ENCODE results near the gene TLX2. TPM values are rescaled to one million over a fixed set of nuclear protein-coding genes. Genes with fewer than 3 reads are reported as not detected.

TLX2 gene
- total and polyA plus RNA-seq, 2 of the 13 experiments (the other 11 are each of a cell fraction or from before 2014, with no cell fraction given): 0.05 to 0.20 TPM

DNA sequence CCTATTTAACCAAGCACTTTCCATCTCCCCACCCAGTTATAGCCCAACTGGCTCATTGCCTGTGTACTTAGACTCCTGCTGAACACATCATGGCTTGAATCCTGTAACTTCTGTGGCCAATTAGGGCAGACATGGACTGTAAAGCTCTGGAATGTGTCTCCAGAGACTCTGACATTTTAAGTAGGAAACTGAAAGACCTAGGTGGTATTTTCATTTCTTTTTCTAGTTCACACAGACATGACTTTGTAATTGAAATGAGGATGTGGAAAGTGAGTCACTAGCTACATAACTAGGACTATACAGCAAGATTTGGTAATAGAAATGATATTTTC, 52.5 kb downstream of the TLX2 start (continued):
- TF ChIP-seq, protein P1, sequence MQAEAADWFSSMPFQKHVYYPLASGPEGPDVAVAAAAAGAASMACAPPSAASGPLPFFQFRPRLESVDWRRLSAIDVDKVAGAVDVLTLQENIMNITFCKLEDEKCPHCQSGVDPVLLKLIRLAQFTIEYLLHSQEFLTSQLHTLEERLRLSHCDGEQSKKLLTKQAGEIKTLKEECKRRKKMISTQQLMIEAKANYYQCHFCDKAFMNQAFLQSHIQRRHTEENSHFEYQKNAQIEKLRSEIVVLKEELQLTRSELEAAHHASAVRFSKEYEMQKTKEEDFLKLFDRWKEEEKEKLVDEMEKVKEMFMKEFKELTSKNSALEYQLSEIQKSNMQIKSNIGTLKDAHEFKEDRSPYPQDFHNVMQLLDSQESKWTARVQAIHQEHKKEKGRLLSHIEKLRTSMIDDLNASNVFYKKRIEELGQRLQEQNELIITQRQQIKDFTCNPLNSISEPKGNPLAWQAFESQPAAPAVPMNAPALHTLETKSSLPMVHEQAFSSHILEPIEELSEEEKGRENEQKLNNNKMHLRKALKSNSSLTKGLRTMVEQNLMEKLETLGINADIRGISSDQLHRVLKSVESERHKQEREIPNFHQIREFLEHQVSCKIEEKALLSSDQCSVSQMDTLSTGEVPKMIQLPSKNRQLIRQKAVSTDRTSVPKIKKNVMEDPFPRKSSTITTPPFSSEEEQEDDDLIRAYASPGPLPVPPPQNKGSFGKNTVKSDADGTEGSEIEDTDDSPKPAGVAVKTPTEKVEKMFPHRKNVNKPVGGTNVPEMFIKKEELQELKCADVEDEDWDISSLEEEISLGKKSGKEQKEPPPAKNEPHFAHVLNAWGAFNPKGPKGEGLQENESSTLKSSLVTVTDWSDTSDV (CRISPR knock-in tag; IDR thresholded peaks at IDR 0.05): no peak
- no peak for TF ChIP-seq RFXANK (CRISPR knock-in tag; IDR thresholded peaks at IDR 0.05)
- TF ChIP-seq, protein P2, sequence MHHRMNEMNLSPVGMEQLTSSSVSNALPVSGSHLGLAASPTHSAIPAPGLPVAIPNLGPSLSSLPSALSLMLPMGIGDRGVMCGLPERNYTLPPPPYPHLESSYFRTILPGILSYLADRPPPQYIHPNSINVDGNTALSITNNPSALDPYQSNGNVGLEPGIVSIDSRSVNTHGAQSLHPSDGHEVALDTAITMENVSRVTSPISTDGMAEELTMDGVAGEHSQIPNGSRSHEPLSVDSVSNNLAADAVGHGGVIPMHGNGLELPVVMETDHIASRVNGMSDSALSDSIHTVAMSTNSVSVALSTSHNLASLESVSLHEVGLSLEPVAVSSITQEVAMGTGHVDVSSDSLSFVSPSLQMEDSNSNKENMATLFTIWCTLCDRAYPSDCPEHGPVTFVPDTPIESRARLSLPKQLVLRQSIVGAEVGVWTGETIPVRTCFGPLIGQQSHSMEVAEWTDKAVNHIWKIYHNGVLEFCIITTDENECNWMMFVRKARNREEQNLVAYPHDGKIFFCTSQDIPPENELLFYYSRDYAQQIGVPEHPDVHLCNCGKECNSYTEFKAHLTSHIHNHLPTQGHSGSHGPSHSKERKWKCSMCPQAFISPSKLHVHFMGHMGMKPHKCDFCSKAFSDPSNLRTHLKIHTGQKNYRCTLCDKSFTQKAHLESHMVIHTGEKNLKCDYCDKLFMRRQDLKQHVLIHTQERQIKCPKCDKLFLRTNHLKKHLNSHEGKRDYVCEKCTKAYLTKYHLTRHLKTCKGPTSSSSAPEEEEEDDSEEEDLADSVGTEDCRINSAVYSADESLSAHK (CRISPR knock-in tag; IDR thresholded peaks at IDR 0.05; ENCODE audit: borderline replicate concordance): no peak
- no peak for TF ChIP-seq HMGA1 (CRISPR knock-in tag; conservative IDR thresholded peaks at IDR 0.05)
- TF ChIP-seq RBFOX2 (IDR thresholded peaks at IDR 0.05; ENCODE audit: low read depth, low read length): no peak
- no peak for TF ChIP-seq SP4 (CRISPR knock-in tag; IDR thresholded peaks at IDR 0.05)

Other genes with a start within 250 kb of the TLX2 start
- 0.25 TPM in 1 of 2 replicates, not detected in the other for gene SLC4A5, start 171.0 kb upstream of the TLX2 start, total RNA-seq (2016; rRNA removed; fragmentation: Illumina TruSeq; extraction: Trizol)
- 0.50 and 0.51 TPM in 2 replicates for gene SLC4A5, start 171.0 kb upstream of the TLX2 start, polyA plus RNA-seq (2011; rRNA removed)
- 109 and 122 TPM in 2 replicates for gene DCTN1, start 134.1 kb upstream of the TLX2 start, total RNA-seq (2016; rRNA removed; fragmentation: Illumina TruSeq; extraction: Trizol)
- gene DCTN1, start 134.1 kb upstream of the TLX2 start, polyA plus RNA-seq (2011; rRNA removed): 73.2 and 82.4 TPM in 2 replicates
- 0.13 and 0.15 TPM in 2 replicates for gene C2orf81, start 92.8 kb upstream of the TLX2 start, total RNA-seq (2016; rRNA removed; fragmentation: Illumina TruSeq; extraction: Trizol)
- 0.05 and 0.17 TPM in 2 replicates for gene C2orf81, start 92.8 kb upstream of the TLX2 start, polyA plus RNA-seq (2011; rRNA removed)
- gene WDR54, start 92.7 kb upstream of the TLX2 start, total RNA-seq (2016; rRNA removed; fragmentation: Illumina TruSeq; extraction: Trizol): 1.3 and 2.0 TPM in 2 replicates
- 12.4 and 17.3 TPM in 2 replicates for gene WDR54, start 92.7 kb upstream of the TLX2 start, polyA plus RNA-seq (2011; rRNA removed)
- gene RTKN, start 72.5 kb upstream of the TLX2 start, total RNA-seq (2016; rRNA removed; fragmentation: Illumina TruSeq; extraction: Trizol): 107 and 159 TPM in 2 replicates
- 166 and 187 TPM in 2 replicates for gene RTKN, start 72.5 kb upstream of the TLX2 start, polyA plus RNA-seq (2011; rRNA removed)
- 10.0 and 14.5 TPM in 2 replicates for gene INO80B, start 59.4 kb upstream of the TLX2 start, total RNA-seq (2016; rRNA removed; fragmentation: Illumina TruSeq; extraction: Trizol)
- gene INO80B, start 59.4 kb upstream of the TLX2 start, polyA plus RNA-seq (2011; rRNA removed): 6.2 and 7.9 TPM in 2 replicates
- gene WBP1, start 56.0 kb upstream of the TLX2 start, total RNA-seq (2016; rRNA removed; fragmentation: Illumina TruSeq; extraction: Trizol): 26.5 and 38.8 TPM in 2 replicates
- gene WBP1, start 56.0 kb upstream of the TLX2 start, polyA plus RNA-seq (2011; rRNA removed): 85.7 and 107 TPM in 2 replicates
- gene MOGS, start 49.1 kb upstream of the TLX2 start, total RNA-seq (2016; rRNA removed; fragmentation: Illumina TruSeq; extraction: Trizol): 30.1 and 95.2 TPM in 2 replicates
- gene MOGS, start 49.1 kb upstream of the TLX2 start, polyA plus RNA-seq (2011; rRNA removed): 117 and 124 TPM in 2 replicates
- gene MRPL53, start 41.8 kb upstream of the TLX2 start, total RNA-seq (2016; rRNA removed; fragmentation: Illumina TruSeq; extraction: Trizol): 51.9 and 53.8 TPM in 2 replicates
- 28.8 and 34.3 TPM in 2 replicates for gene MRPL53, start 41.8 kb upstream of the TLX2 start, polyA plus RNA-seq (2011; rRNA removed)
- gene CCDC142, start 31.5 kb upstream of the TLX2 start, total RNA-seq (2016; rRNA removed; fragmentation: Illumina TruSeq; extraction: Trizol): 8.8 and 30.4 TPM in 2 replicates
- gene CCDC142, start 31.5 kb upstream of the TLX2 start, polyA plus RNA-seq (2011; rRNA removed): 14.7 and 17.7 TPM in 2 replicates
- gene TTC31, start 31.4 kb upstream of the TLX2 start, total RNA-seq (2016; rRNA removed; fragmentation: Illumina TruSeq; extraction: Trizol): 21.1 and 28.3 TPM in 2 replicates
- 39.5 and 43.4 TPM in 2 replicates for gene TTC31, start 31.4 kb upstream of the TLX2 start, polyA plus RNA-seq (2011; rRNA removed)
- gene LBX2, start 14.8 kb upstream of the TLX2 start, total RNA-seq (2016; rRNA removed; fragmentation: Illumina TruSeq; extraction: Trizol): 4.0 and 8.1 TPM in 2 replicates
- 6.4 and 7.3 TPM in 2 replicates for gene LBX2, start 14.8 kb upstream of the TLX2 start, polyA plus RNA-seq (2011; rRNA removed)
- gene PCGF1, start 6.8 kb upstream of the TLX2 start, total RNA-seq (2016; rRNA removed; fragmentation: Illumina TruSeq; extraction: Trizol): 14.2 and 20.4 TPM in 2 replicates
- gene PCGF1, start 6.8 kb upstream of the TLX2 start, polyA plus RNA-seq (2011; rRNA removed): 22.6 and 22.7 TPM in 2 replicates
- gene DQX1, start 11.8 kb downstream of the TLX2 start, total RNA-seq (2016; rRNA removed; fragmentation: Illumina TruSeq; extraction: Trizol): 23.9 and 27.6 TPM in 2 replicates
- 72.9 and 89.8 TPM in 2 replicates for gene DQX1, start 11.8 kb downstream of the TLX2 start, polyA plus RNA-seq (2011; rRNA removed)
- gene AUP1, start 15.3 kb downstream of the TLX2 start, total RNA-seq (2016; rRNA removed; fragmentation: Illumina TruSeq; extraction: Trizol): 67.0 and 174 TPM in 2 replicates
- gene AUP1, start 15.3 kb downstream of the TLX2 start, polyA plus RNA-seq (2011; rRNA removed): 267 and 291 TPM in 2 replicates
- 37.0 and 47.7 TPM in 2 replicates for gene HTRA2, start 15.5 kb downstream of the TLX2 start, total RNA-seq (2016; rRNA removed; fragmentation: Illumina TruSeq; extraction: Trizol)
- gene HTRA2, start 15.5 kb downstream of the TLX2 start, polyA plus RNA-seq (2011; rRNA removed): 50.3 and 56.1 TPM in 2 replicates
- 0.39 and 0.55 TPM in 2 replicates for gene LOXL3, start 39.5 kb downstream of the TLX2 start, total RNA-seq (2016; rRNA removed; fragmentation: Illumina TruSeq; extraction: Trizol)
- gene LOXL3, start 39.5 kb downstream of the TLX2 start, polyA plus RNA-seq (2011; rRNA removed): 6.5 and 7.2 TPM in 2 replicates
- 0.53 and 0.66 TPM in 2 replicates for gene DOK1, start 40.3 kb downstream of the TLX2 start, total RNA-seq (2016; rRNA removed; fragmentation: Illumina TruSeq; extraction: Trizol)
- 0.74 and 0.84 TPM in 2 replicates for gene DOK1, start 40.3 kb downstream of the TLX2 start, polyA plus RNA-seq (2011; rRNA removed)
- gene M1AP, start 133.9 kb downstream of the TLX2 start, total RNA-seq (2016; rRNA removed; fragmentation: Illumina TruSeq; extraction: Trizol): not detected in 2 replicates
- gene M1AP, start 133.9 kb downstream of the TLX2 start, polyA plus RNA-seq (2011; rRNA removed): 0.16 TPM in 1 of 2 replicates, not detected in the other
- gene SEMA4F, start 139.8 kb downstream of the TLX2 start, total RNA-seq (2016; rRNA removed; fragmentation: Illumina TruSeq; extraction: Trizol): 4.0 and 7.1 TPM in 2 replicates
- gene SEMA4F, start 139.8 kb downstream of the TLX2 start, polyA plus RNA-seq (2011; rRNA removed): 10.3 and 10.6 TPM in 2 replicates

Data from HepG2 (cell line).